ENCODE data around the gene CFTR. TPM values are rescaled to one million over a fixed set of nuclear protein-coding genes. Genes with fewer than 3 reads are reported as not detected.

The CFTR gene
- total RNA-seq, 1 experiment from 2014 or later: 0.72 TPM

DNA sequence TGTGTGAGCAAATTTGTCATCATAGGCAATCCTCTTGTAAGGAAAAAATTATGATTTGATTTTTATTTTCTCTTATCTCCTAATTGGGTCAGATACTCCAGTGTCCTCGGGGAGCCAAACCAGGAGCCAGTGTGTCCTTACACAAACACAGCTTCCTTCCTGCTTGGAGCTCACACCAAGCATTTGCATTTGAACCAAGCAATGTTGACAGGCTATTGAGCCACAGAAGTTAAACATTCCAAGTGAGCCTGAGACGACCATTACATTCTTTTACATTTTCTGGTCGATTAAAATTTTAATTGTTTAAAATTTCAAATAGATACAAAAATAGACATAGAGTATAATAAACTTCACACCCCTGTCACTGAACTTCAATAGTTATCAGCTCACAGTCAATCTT is 194.8 kb downstream of the CFTR start:
- Mint-ChIP-seq H3K4me3 (peak overlapping the region; percentile 37), H3K9me3 (no peaks in the 10 kb centered on the region), H3K4me1 (peaks cover 70% of the 10 kb centered on the region), H3K27ac (no peak overlapping the region), H3K27me3 (ENCODE audit: low read depth) (no peaks in the 10 kb centered on the region), H3K36me3 (no peaks in the 10 kb centered on the region)
- ChIA-PET CTCF (interaction anchor here (0.9 to 1.2 kb wide), 5 partner anchors 11 to 361 kb away, joined by 3 to 8 read pairs (median 4); no protein-coding TSS in a partner anchor), POLR2A (interaction anchor here (0.5 kb wide), 1 partner anchor 497 kb away, joined by 10 read pairs; no protein-coding TSS in a partner anchor)
- TF ChIP-seq FOXK1 (CRISPR knock-in tag; IDR thresholded peaks at IDR 0.05): peak; percentile 47; the same call in 1 of the 2 replicates
- TF ChIP-seq, protein P1, sequence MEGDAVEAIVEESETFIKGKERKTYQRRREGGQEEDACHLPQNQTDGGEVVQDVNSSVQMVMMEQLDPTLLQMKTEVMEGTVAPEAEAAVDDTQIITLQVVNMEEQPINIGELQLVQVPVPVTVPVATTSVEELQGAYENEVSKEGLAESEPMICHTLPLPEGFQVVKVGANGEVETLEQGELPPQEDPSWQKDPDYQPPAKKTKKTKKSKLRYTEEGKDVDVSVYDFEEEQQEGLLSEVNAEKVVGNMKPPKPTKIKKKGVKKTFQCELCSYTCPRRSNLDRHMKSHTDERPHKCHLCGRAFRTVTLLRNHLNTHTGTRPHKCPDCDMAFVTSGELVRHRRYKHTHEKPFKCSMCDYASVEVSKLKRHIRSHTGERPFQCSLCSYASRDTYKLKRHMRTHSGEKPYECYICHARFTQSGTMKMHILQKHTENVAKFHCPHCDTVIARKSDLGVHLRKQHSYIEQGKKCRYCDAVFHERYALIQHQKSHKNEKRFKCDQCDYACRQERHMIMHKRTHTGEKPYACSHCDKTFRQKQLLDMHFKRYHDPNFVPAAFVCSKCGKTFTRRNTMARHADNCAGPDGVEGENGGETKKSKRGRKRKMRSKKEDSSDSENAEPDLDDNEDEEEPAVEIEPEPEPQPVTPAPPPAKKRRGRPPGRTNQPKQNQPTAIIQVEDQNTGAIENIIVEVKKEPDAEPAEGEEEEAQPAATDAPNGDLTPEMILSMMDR (IDR thresholded peaks at IDR 0.05): no peak
- TF ChIP-seq, protein P2, sequence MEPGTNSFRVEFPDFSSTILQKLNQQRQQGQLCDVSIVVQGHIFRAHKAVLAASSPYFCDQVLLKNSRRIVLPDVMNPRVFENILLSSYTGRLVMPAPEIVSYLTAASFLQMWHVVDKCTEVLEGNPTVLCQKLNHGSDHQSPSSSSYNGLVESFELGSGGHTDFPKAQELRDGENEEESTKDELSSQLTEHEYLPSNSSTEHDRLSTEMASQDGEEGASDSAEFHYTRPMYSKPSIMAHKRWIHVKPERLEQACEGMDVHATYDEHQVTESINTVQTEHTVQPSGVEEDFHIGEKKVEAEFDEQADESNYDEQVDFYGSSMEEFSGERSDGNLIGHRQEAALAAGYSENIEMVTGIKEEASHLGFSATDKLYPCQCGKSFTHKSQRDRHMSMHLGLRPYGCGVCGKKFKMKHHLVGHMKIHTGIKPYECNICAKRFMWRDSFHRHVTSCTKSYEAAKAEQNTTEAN (CRISPR knock-in tag; IDR thresholded peaks at IDR 0.05): peak; percentile 87; the same call in 1 of the 2 replicates
- peak; percentile 70 for ATAC-seq
- peak; percentile 25 for DNase-seq (ENCODE audit: low spot score)

DNA sequence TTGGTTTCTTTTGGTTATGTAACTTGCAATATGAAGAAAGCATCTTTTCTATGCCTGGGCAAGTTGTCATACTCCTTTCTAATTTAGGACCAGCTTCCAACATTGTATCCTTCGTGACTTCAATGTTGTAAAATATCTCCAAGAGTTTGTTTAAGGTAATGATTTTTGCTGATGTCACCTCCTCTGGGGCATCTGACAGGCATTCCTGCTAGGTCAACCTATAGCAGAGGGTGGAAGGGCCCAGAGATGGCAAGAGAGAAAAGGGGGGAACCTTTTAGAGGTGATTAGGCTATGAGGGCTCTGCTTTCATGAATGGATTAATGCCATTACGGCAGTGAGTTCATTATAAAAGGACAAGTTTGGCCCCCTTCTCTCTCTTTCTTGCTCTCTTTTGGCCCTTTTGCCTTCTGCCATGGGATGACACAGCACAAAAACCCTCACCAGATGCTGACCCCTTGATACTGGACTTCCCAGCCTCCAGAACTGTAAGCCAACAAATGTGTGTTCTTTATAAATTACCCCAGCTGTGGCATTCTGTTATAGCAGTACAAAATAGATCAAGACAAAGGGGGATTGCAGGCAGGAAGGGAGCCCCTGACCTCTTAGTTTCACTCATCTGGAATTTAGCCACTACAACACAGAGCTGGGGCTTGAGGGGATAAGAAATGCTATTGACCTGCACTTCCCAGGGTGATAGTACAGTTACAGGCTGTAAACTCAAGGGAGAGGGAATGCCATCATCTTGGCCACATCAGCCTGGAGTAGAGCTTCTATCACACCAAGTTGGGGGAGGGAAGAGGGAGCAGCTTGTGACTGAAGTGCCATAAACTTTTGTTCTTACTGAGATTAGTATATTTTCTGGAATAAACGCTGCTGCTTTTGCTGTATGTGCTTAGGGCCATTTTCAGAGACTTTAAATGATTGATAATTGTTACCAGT is 195.9 kb downstream of the CFTR start:
- ChIA-PET CTCF (interaction anchor here (0.9 to 1.2 kb wide), 4 partner anchors 40 to 360 kb away, joined by 3 to 8 read pairs (median 4); no protein-coding TSS in a partner anchor), POLR2A (interaction anchor here (0.7 kb wide), 1 partner anchor 253 kb away, joined by 3 read pairs; no protein-coding TSS in a partner anchor)
- Mint-ChIP-seq H3K27ac (peak overlapping the region; percentile 82), H3K36me3 (no peaks in the 10 kb centered on the region), H3K9me3 (no peaks in the 10 kb centered on the region), H3K4me3 (no peak overlapping the region), H3K4me1 (peaks cover 62% of the 10 kb centered on the region), H3K27me3 (ENCODE audit: low read depth) (no peaks in the 10 kb centered on the region)
- ATAC-seq (no peak), DNase-seq (ENCODE audit: low spot score) (no peak)
- TF ChIP-seq, protein P3, sequence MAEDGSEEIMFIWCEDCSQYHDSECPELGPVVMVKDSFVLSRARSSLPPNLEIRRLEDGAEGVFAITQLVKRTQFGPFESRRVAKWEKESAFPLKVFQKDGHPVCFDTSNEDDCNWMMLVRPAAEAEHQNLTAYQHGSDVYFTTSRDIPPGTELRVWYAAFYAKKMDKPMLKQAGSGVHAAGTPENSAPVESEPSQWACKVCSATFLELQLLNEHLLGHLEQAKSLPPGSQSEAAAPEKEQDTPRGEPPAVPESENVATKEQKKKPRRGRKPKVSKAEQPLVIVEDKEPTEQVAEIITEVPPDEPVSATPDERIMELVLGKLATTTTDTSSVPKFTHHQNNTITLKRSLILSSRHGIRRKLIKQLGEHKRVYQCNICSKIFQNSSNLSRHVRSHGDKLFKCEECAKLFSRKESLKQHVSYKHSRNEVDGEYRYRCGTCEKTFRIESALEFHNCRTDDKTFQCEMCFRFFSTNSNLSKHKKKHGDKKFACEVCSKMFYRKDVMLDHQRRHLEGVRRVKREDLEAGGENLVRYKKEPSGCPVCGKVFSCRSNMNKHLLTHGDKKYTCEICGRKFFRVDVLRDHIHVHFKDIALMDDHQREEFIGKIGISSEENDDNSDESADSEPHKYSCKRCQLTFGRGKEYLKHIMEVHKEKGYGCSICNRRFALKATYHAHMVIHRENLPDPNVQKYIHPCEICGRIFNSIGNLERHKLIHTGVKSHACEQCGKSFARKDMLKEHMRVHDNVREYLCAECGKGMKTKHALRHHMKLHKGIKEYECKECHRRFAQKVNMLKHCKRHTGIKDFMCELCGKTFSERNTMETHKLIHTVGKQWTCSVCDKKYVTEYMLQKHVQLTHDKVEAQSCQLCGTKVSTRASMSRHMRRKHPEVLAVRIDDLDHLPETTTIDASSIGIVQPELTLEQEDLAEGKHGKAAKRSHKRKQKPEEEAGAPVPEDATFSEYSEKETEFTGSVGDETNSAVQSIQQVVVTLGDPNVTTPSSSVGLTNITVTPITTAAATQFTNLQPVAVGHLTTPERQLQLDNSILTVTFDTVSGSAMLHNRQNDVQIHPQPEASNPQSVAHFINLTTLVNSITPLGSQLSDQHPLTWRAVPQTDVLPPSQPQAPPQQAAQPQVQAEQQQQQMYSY (CRISPR knock-in tag; IDR thresholded peaks at IDR 0.05): no peak

DNA sequence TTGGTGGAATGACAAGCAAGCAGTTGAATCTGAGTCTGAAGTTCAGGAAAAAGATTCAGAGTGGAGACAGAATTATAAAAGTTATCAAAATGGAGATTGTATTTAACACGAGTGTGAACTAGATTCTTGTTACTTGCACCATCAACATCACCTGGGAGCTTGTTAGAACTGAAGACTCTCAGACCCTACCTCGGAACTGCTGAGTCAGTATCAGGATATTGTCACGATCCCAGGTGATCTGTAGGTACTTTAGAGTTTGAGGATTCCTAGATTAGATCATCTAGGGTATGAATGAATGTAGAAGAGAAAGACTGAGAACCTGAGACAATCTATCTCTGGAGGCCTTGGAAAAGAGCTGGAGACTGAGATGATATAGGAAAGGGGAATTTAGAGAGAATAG is 199.3 kb downstream of the CFTR start:
- no peak for TF ChIP-seq ZNF671 (CRISPR knock-in tag; IDR thresholded peaks at IDR 0.05)
- TF ChIP-seq, protein P2 (CRISPR knock-in tag; IDR thresholded peaks at IDR 0.05): no peak
- TF ChIP-seq ZNF423 (CRISPR knock-in tag; IDR thresholded peaks at IDR 0.05): no peak
- TF ChIP-seq ZNF317 (CRISPR knock-in tag; IDR thresholded peaks at IDR 0.05; ENCODE audit: borderline replicate concordance, low read depth): no peak
- TF ChIP-seq, protein P4, sequence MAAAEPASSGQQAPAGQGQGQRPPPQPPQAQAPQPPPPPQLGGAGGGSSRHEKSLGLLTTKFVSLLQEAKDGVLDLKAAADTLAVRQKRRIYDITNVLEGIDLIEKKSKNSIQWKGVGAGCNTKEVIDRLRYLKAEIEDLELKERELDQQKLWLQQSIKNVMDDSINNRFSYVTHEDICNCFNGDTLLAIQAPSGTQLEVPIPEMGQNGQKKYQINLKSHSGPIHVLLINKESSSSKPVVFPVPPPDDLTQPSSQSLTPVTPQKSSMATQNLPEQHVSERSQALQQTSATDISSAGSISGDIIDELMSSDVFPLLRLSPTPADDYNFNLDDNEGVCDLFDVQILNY (CRISPR knock-in tag; IDR thresholded peaks at IDR 0.05): no peak
- no peak for TF ChIP-seq HMGA2 (CRISPR knock-in tag; IDR thresholded peaks at IDR 0.05)
- no peak for TF ChIP-seq MXD4 (CRISPR knock-in tag; IDR thresholded peaks at IDR 0.05; ENCODE audit: borderline replicate concordance)
- TF ChIP-seq ZNF416 (CRISPR knock-in tag; IDR thresholded peaks at IDR 0.05): no peak
- TF ChIP-seq SMAD3 (CRISPR knock-in tag; IDR thresholded peaks at IDR 0.05; ENCODE audit: borderline replicate concordance): no peak
- ChIA-PET CTCF (no interaction called here), POLR2A (no interaction called here)
- Mint-ChIP-seq H3K27me3 (ENCODE audit: low read depth) (no peaks in the 10 kb centered on the region), H3K36me3 (no peaks in the 10 kb centered on the region), H3K9me3 (no peaks in the 10 kb centered on the region), H3K27ac (no peak overlapping the region), H3K4me1 (peaks cover 44% of the 10 kb centered on the region), H3K4me3 (no peak overlapping the region)
- ATAC-seq (no peak), DNase-seq (ENCODE audit: low spot score) (no peak)
